KMS-11 (cell line): ENCODE data around the gene PITHD1.
"Not testable (repeated sequence)": the region's sequence is repeated elsewhere in the genome, so short reads cannot be mapped to it uniquely, and the experiment has no call there.

Experiments used
- H2AFZ ChIP-seq: fragments of 200-600 bp; sonication (generic); 2 replicates; pipeline ENCODE4 v1.6.1; 2016; ENCODE audit warnings: antibody characterized with exemption, mixed run types, low read depth
- H3K27ac ChIP-seq: fragments of 200-600 bp; sonication (generic); 2 replicates; pipeline ENCODE4 v1.6.1; 2016; ENCODE audit warnings: mild to moderate bottlenecking, mixed run types
- H3K27me3 ChIP-seq: fragments of 200-600 bp; sonication (generic); 2 replicates; pipeline ENCODE4 v1.6.1; 2017; ENCODE audit warnings: mild to moderate bottlenecking, low read depth, mixed run types, moderate library complexity; ENCODE audit not compliant: insufficient read depth
- H3K36me3 ChIP-seq: fragments of 200-600 bp; sonication (generic); 2 replicates; pipeline ENCODE4 v1.6.1; 2017; ENCODE audit warnings: mild to moderate bottlenecking, mixed run types; ENCODE audit not compliant: insufficient read depth
- H3K4me1 ChIP-seq: fragments of 200-600 bp; sonication (generic); 2 replicates; pipeline ENCODE4 v1.6.1; 2016; ENCODE audit warnings: mild to moderate bottlenecking, low read depth, mixed run types; ENCODE audit not compliant: poor library complexity, severe bottlenecking
- H3K4me2 ChIP-seq: fragments of 200-600 bp; sonication (generic); 2 replicates; pipeline ENCODE4 v1.7.0; 2016; ENCODE audit warnings: mild to moderate bottlenecking, mixed run types
- H3K4me3 ChIP-seq: fragments of 200-600 bp; sonication (generic); IDR thresholded peaks from 2 replicates; pipeline ENCODE4 v1.6.1; 2017; ENCODE audit warnings: low read depth, low read length, mixed read lengths; ENCODE audit not compliant: insufficient read depth
- H3K79me2 ChIP-seq: fragments of 200-600 bp; sonication (generic); 2 replicates; pipeline ENCODE4 v1.6.1; 2016; ENCODE audit warnings: low read depth, mixed run types; ENCODE audit not compliant: insufficient read depth
- H3K9ac ChIP-seq: fragments of 200-600 bp; sonication (generic); 2 replicates; pipeline ENCODE4 v1.6.1; 2016; ENCODE audit warnings: mild to moderate bottlenecking, mixed run types
- H4K20me1 ChIP-seq: fragments of 200-600 bp; sonication (generic); 2 replicates; pipeline ENCODE4 v1.6.1; 2016; ENCODE audit warnings: mild to moderate bottlenecking, mixed run types; ENCODE audit not compliant: insufficient read depth
- TF ChIP-seq, protein P1 (sequence below): fragments of 200-600 bp; sonication (generic); conservative IDR thresholded peaks from 2 replicates; pipeline ENCODE4 v1.6.1; 2017; ENCODE audit warnings: low read depth, mild to moderate bottlenecking, antibody characterized with exemption, low read length, moderate library complexity, mixed read lengths

PITHD1 gene

DNA sequence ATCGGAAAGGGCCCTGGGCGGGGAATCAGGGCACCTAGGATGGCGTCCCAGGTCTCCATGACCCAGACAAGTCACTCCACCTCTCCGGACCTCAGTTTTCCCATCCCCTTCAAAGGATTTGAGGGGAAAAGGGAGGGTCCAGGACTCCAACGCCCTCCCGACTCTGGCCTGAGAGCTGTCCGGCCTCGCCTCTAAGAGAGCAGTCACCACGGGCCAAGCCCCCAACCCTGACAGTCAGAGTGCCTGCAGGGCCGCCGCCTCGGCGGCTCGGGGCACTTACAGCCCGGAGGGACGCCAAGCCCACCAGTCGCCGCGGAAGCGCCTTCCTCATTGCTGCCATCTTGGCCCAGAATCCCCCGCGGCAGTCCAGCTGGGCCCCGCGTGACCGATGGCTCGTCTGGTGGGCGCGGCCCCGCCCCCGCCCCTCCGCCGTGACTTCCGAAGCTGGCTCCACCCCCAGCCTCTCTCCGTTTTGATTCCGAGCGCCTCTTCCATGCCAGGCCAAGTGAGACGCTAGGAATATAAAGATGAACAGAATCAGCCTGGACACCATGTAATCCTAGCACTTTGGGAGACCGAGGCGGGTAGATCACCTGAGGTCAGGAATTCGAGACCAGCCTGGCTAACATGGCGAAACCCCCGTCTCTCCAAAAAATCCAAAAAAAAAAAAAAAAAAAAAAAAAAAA lies 47.0 kb downstream of the PITHD1 start, which contains the start of gene HMGCL:
TSS of gene HMGCL (minus strand) at position 354 of the 686 bp plus-strand sequence. CDS start at position 340, 14 bp downstream.
- Histone ChIP-seq H2AFZ (peak within 1 kb of the TSS; percentile 92), H3K9ac (peak within 1 kb of the TSS; percentile 79), H3K4me1 (peaks cover 12% of the 10 kb centered on the region), H3K4me3 (peak within 1 kb of the TSS; percentile 94), H3K27me3 (no peaks in the 10 kb centered on the region), H3K36me3 (no peaks in the 10 kb centered on the region), H3K4me2 (peak within 1 kb of the TSS; percentile 91), H3K27ac (no peak within 1 kb of the TSS), H4K20me1 (no peaks in the 10 kb centered on the region), H3K79me2 (no peaks in the 10 kb centered on the region)
- TF ChIP-seq, protein P1, sequence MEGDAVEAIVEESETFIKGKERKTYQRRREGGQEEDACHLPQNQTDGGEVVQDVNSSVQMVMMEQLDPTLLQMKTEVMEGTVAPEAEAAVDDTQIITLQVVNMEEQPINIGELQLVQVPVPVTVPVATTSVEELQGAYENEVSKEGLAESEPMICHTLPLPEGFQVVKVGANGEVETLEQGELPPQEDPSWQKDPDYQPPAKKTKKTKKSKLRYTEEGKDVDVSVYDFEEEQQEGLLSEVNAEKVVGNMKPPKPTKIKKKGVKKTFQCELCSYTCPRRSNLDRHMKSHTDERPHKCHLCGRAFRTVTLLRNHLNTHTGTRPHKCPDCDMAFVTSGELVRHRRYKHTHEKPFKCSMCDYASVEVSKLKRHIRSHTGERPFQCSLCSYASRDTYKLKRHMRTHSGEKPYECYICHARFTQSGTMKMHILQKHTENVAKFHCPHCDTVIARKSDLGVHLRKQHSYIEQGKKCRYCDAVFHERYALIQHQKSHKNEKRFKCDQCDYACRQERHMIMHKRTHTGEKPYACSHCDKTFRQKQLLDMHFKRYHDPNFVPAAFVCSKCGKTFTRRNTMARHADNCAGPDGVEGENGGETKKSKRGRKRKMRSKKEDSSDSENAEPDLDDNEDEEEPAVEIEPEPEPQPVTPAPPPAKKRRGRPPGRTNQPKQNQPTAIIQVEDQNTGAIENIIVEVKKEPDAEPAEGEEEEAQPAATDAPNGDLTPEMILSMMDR = no peak

DNA sequence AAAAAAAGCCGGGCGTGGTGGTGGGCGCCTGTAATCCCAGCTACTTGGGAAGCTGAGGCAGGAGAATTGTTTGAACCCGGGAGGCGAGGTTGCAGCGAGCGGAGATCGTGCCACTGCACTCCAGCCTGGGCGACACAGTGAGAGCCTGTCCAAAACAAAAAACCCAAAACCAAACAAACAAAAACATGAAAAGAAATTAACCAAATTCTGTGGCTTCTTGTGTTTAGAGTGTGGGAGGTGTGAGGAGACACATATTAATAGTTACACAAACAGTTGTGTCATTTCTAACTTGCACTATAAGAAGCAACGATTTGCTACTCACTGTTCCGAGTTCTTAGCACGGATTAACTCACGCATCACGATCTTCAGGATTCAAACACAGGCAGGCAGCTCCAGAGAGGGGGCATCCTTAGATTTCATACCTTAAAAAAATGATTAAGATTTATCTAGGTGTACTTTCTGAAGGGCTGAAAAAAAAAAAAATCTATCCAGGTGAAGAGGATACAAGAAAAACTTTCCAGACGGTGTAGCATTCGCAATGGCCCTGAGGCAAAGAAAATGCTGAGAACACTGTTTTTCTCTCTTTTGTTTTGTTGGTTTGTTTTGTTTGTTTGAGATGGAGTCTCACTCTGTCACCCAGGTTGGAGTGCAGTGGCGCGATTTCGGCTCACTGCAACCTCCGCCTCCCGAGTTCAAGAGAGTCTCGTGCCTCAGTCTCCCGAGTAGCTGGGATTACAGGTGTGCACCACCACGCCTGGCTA lies 47.7 kb downstream of the PITHD1 start:
- H2AFZ ChIP-seq = peak overlapping the region; percentile 92
- peak overlapping the region; percentile 79; the same call in 1 of the 2 replicates for H3K9ac ChIP-seq
- H3K27ac ChIP-seq = no peak overlapping the region

DNA sequence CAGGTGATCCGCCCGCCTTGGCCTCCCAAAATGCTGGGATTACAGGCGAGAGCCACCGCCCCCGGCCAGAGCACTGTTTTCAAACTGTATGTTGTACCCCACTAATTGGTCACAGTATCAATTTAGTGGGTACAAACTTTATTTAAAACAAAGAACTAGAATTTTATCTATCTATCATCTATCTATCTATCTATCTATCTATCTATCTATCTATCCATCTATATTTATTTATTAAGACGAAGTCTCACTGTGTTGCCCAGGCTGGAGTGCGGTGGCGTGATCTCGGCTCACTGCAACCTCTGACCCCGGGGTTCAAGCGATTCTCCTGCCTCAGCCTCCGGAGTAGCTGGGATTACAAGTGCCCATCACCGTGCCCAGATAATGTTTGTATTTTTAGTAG lies 48.4 kb downstream of the PITHD1 start:
- not testable (repeated sequence) for H3K27ac ChIP-seq, H3K9ac ChIP-seq, H3K36me3 ChIP-seq, H4K20me1 ChIP-seq, H3K4me3 ChIP-seq, H3K79me2 ChIP-seq, H3K27me3 ChIP-seq
- Histone ChIP-seq H2AFZ (peak overlapping the region; percentile 92; the same call in 1 of the 2 replicates), H3K4me2 (peak overlapping the region; percentile 91; the same call in 1 of the 2 replicates), H3K4me1 (peaks cover 12% of the 10 kb centered on the region)

More for the DNA sequence above, 47.7 kb downstream of the PITHD1 start:
- no peaks in the 10 kb centered on the region for H4K20me1 ChIP-seq
- H3K27me3 ChIP-seq = no peaks in the 10 kb centered on the region
- no peaks in the 10 kb centered on the region for H3K79me2 ChIP-seq
- H3K4me3 ChIP-seq = no peak overlapping the region
- peak overlapping the region; percentile 91 for H3K4me2 ChIP-seq
- peaks cover 12% of the 10 kb centered on the region for H3K4me1 ChIP-seq
- H3K36me3 ChIP-seq = no peaks in the 10 kb centered on the region
- TF ChIP-seq, protein P1 = no peak

DNA sequence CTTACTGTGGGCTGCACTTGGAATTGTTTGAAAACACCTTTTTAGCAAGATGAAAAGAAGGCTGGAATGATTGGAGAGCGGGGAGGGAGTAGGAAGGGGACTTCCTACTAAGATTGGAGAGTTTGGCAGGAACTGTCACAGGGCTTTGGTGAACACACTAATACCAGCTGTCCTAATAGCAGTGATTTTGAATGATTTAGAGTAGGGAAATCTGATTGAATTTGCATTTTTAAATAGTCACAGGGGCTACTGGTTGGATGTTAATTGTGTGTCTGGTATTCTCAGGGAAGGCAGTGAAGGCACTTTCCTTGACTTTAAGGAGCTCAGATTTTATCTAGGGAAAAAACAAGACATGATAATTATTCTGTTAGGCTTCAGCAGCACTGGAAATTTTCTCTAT lies 49.5 kb downstream of the PITHD1 start:
- Histone ChIP-seq H3K4me2 (no peak overlapping the region), H4K20me1 (no peaks in the 10 kb centered on the region), H3K79me2 (no peaks in the 10 kb centered on the region), H3K27ac (no peak overlapping the region), H3K36me3 (no peaks in the 10 kb centered on the region), H2AFZ (no peak overlapping the region), H3K9ac (no peak overlapping the region), H3K4me3 (no peak overlapping the region), H3K4me1 (peaks cover 12% of the 10 kb centered on the region), H3K27me3 (no peaks in the 10 kb centered on the region)
- TF ChIP-seq, protein P1 = no peak

DNA sequence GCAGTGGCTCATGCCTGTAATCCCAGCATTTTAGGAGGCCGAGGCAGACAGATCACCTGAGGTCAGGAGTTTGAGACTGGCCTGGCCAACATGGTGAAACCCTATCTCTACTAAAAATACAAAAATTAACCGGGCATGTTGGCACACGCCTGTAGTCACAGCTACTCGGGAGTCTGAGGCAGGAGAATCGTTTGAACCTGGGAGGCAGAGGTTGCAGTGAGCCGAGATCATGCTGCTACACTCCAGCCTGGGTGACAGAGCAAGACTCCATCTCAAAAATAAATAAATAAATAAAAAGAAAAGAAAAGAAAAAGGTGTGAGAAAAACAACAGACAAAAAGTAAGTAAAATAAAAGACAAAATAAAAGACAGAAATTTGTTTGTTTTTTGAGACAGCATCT lies 55.9 kb downstream of the PITHD1 start:
- H3K4me2 ChIP-seq, H3K9ac ChIP-seq, H3K27me3 ChIP-seq, H3K36me3 ChIP-seq, H3K27ac ChIP-seq, H3K4me3 ChIP-seq, H3K79me2 ChIP-seq, H2AFZ ChIP-seq, H3K4me1 ChIP-seq, H4K20me1 ChIP-seq: not testable (repeated sequence)
